Thyroid gland (tissue), 4 donors: Measurements from ENCODE around the gene PLCL1.

ENCODE experiments used
- CTCF ChIP-seq, 6 experiments: fragments of 200-600 bp in 3 of 6; fragments of 450-650 bp in 3 of 6; sonication (generic) in 3 of 6; IDR thresholded peaks; one replicate each; pipeline ENCODE4 v1.5.1; 2016 to 2019; ENCODE audit warnings: antibody characterized with exemption in 6 of 6, mild to moderate bottlenecking in 2 of 6, inconsistent platforms in 1 of 6, moderate library complexity in 1 of 6
- POLR2A ChIP-seq, 2 donors: fragments of 450-650 bp; IDR thresholded peaks; one replicate each; pipeline ENCODE4 v1.6.1; 2017; ENCODE audit warnings: antibody characterized with exemption in 2 of 2, mild to moderate bottlenecking in 2 of 2, moderate library complexity in 1 of 2

- TF ChIP-seq POLR2A (IDR thresholded peaks at IDR 0.05) (no peak), CTCF (IDR thresholded peaks at IDR 0.05) (no peak)
Measured at GRCh38 chr2:197868206-197868605, 63.8 kb downstream of the PLCL1 start.
